ENCODE results near the gene MIDN.
"Not testable (repeated sequence)": the region's sequence is repeated elsewhere in the genome, so short reads cannot be mapped to it uniquely, and the experiment has no call there.

The MIDN gene

DNA sequence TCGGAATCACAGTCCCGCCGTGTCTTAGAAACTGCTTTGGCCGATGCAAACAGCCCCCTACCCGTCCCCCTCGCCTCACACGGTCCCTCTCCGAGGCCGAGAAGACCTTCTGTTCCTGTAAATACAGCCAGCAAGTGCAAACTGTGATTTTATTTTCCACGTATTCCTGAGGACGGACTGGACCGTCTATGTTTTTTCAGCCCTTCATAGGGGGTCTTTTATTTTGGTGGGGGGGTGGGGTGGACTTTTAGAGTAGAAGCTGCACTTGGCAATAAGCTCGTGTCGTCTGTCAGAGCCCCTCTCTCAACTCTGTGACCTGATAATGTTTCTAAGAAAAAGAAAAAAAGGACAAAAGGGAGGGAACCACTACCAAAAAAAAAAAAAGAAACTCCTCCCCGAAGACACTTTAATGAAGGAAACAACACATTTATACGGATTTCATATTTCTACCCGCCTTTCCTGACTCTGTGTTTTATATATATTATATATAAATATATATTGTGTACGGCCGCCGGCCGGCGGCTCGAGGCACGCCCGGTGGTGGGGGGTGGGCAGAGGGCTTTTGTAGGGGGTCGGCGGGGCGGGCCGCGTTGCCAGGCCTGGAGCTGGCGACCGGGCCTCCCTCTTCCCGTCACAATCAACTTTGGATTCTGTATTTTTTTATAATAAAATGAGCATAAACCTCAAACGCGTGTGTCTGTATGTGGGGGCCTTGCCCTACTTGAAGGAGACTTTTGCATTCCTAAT lies 52.5 kb downstream of the MIDN start:
- DNase-seq (ENCODE audit: insufficient read length, low spot score): no peak
- TF ChIP-seq, protein P1, sequence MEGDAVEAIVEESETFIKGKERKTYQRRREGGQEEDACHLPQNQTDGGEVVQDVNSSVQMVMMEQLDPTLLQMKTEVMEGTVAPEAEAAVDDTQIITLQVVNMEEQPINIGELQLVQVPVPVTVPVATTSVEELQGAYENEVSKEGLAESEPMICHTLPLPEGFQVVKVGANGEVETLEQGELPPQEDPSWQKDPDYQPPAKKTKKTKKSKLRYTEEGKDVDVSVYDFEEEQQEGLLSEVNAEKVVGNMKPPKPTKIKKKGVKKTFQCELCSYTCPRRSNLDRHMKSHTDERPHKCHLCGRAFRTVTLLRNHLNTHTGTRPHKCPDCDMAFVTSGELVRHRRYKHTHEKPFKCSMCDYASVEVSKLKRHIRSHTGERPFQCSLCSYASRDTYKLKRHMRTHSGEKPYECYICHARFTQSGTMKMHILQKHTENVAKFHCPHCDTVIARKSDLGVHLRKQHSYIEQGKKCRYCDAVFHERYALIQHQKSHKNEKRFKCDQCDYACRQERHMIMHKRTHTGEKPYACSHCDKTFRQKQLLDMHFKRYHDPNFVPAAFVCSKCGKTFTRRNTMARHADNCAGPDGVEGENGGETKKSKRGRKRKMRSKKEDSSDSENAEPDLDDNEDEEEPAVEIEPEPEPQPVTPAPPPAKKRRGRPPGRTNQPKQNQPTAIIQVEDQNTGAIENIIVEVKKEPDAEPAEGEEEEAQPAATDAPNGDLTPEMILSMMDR (IDR thresholded peaks at IDR 0.05; ENCODE audit: insufficient read depth, missing control alignments): no peak
- FAIRE-seq: no peak

DNA sequence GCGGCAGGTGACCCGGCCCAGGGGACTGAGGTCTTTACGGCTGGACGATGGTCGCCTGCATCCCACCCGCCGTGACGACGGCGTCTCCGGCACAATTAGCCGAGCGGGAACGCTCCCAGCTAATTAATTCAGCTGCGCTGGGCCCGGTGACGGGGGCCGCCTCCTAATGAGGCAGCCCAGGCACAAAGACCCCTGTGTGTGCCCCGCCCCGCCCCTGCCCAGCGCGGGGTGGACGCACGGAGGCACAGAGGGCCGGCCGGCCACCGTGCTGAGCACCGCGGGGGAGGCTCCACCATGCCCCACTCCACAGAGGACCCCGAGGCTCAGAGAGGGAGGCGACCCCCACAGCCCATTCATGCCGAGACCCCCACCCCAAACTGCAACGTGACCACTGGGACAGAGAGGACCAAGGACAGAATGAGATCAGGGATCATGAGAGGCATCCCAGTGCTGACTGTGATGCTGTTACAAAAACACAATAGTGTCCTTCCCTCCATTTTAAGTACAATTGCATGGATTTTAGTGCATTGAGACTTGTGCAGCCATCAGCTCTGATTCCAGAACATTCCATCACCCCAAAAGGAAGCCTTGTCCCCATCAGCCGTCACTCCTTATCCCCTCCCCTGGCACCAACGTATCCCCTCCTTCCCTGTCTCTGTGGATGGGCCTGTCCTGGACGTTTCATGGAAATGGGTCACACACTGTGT lies 54.3 kb downstream of the MIDN start:
- TF ChIP-seq, protein P1 (IDR thresholded peaks at IDR 0.05; ENCODE audit: insufficient read depth, missing control alignments): no peak
- no peak for DNase-seq (ENCODE audit: insufficient read length, low spot score)
- no peak for FAIRE-seq

DNA sequence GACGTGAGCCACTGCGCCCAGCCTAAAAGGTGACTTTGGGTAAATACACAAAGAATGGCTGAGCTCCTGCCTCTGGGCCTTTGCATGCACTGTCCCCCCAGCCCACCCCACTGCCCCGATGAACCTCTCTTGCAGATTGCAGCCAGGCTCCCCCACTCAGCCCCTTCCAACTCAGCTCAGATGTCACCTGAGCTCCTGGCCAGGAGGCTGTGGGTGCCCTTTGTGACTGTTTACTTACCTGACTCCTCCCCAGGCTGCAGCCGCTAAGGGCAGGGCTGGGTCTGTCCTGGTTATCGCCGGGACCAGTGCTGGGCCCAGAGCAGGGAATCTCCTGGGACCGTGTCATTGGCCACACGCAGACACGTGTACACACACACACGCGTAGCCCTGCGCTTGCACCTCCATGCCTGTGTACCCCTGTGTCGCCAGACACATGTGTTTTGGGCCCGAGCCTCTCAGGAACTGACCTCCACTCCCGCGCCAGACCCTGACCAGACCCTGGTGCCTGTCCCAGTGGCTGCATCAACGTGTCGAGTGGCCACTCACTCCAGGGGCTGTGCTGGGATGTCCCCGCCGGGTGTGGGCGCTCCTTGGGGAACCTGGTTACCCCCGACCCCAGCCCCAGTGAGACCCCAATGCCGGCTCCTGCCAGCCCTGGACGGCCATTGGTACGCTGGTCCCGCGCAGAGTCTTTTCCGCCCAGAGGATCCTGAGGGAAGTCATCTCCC lies 56.0 kb downstream of the MIDN start:
- FAIRE-seq: no peak
- TF ChIP-seq, protein P1 (IDR thresholded peaks at IDR 0.05; ENCODE audit: insufficient read depth, missing control alignments): no peak
- DNase-seq (ENCODE audit: insufficient read length, low spot score): no peak

DNA sequence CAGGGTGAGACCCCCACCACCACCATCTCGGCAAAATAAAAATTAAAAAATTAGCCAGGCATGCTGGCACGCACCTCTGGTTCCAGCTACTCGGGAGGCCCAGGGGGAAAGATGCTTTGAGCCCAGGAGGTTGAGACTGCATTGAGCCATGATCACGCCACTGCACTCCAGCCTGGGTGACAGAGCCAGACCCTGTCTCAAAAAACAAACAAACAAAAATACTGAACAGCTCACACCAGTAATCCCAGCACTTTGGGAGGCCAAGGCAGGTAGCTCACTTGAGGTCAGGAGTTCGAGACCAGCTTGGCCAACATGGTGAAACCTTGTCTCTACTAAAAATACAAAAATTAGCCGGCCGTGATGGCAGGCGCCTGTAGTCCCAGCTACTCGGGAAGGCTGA lies 57.0 kb downstream of the MIDN start:
- not testable (repeated sequence) for DNase-seq (ENCODE audit: insufficient read length, low spot score); FAIRE-seq

DNA sequence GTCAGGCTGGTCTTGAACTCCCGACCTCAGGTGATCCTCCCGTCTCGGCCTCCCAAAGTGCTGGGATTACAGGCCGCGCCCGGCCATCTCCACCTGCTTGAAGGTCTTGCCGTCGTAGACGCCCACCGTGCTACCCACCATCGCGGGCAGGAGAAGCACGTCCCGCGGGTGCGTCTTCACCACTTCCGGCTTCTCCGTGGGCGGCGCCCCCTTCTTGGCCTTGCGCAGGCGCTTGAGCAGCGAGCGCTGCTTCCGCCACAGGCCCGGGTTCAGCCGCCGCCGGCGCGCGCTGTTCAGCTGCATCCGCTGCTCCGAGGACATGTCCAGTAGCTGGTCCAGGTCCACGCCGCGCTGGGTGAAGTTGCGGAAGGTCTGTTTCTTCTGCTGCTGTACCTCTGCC lies 58.9 kb downstream of the MIDN start:
- no peak for DNase-seq (ENCODE audit: insufficient read length, low spot score)
- no peak for FAIRE-seq
- TF ChIP-seq, protein P1 (IDR thresholded peaks at IDR 0.05; ENCODE audit: insufficient read depth, missing control alignments): no peak

DNA sequence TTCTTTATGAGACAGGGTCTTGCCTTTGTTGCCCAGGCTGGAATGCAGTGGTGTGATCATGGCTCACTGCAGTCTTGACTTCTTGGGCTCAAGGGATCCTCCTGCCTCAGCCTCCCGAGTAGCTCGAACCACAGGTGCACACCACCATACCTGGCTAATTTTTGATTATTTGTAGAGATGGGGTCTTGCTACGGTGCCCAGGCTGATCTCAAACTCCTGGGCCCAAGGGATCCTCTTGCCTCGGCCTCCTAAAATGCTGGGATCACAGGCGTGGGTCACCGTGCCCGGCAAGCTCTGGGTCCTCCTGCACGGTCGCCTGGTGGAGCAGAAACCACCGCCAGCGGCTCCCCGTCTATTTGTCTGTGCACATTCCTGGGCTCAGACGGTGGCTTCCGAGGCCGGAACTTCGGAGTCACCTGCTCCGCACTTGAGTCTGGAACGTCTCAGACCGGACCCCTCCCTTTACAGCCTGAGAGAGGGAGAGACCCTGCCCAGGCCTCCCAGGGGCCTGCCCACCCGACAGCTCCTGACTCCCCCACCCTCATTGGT lies 59.4 kb downstream of the MIDN start:
- DNase-seq (ENCODE audit: insufficient read length, low spot score) (no peak), FAIRE-seq (no peak)
- TF ChIP-seq, protein P1 (IDR thresholded peaks at IDR 0.05; ENCODE audit: insufficient read depth, missing control alignments): no peak

DNA sequence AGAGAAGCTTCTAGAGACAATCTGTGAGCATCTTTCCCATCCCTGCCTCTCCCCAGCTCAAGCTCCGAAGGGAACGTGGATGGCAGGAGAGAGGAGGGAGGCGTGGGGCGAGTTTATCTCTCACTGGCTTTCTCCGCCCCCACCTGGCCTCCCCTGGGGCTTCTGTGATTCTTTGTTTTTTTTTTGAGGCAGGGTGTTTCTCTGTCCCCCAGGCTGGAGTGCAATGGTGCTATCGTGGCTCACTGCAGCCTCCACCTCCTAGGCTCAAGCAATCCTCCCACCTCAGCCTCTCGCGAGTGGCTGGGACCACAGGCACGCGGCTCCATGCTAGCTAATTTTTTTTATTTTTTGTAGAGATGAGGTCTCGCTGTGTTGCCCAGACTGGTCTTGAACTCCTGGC lies 60.3 kb downstream of the MIDN start:
- FAIRE-seq (no peak), DNase-seq (ENCODE audit: insufficient read length, low spot score) (no peak)
- TF ChIP-seq, protein P1 (IDR thresholded peaks at IDR 0.05; ENCODE audit: insufficient read depth, missing control alignments): no peak

Measured in D721Med (cell line).